ENCODE measurements around the gene ITGB6.

GRCh38 chr2:160208655-160209515, 8.8 kb upstream of the ITGB6 start:
- TF ChIP-seq CEBPB (IDR thresholded peaks at IDR 0.05) (no peak), MAX (IDR thresholded peaks at IDR 0.05) (no peak), EP300 (IDR thresholded peaks at IDR 0.05; ENCODE audit: borderline replicate concordance) (no peak), YY1 (IDR thresholded peaks at IDR 0.05; ENCODE audit: low read depth) (no peak), REST (IDR thresholded peaks at IDR 0.05; ENCODE audit: low read depth) (no peak), RAD21 (IDR thresholded peaks at IDR 0.05; ENCODE audit: low read depth) (no peak), NFIC (IDR thresholded peaks at IDR 0.05) (no peak), TCF12 (IDR thresholded peaks at IDR 0.05; ENCODE audit: low read depth) (no peak), FOXM1 (IDR thresholded peaks at IDR 0.05; ENCODE audit: borderline replicate concordance, low read depth) (no peak), USF1 (IDR thresholded peaks at IDR 0.05) (no peak), TAF1 (IDR thresholded peaks at IDR 0.05; ENCODE audit: low read depth) (no peak), EGR1 (IDR thresholded peaks at IDR 0.05) (no peak), TEAD4 (IDR thresholded peaks at IDR 0.05) (no peak), CREB1 (IDR thresholded peaks at IDR 0.05; ENCODE audit: low read depth) (no peak)
